Neuron (in vitro differentiated cells): ENCODE measurements around the gene TTC22.

Experiments
- H2AFZ ChIP-seq: one replicate; pipeline ENCODE4 v1.6.1; 2013; ENCODE audit warnings: low read depth, mild to moderate bottlenecking, inconsistent platforms, low read length, moderate library complexity
- H3K27me3 ChIP-seq: one replicate; pipeline ENCODE4 v1.6.1; 2013; ENCODE audit warnings: low read length; ENCODE audit not compliant: insufficient read depth
- H3K36me3 ChIP-seq: one replicate; pipeline ENCODE4 v1.6.1; 2013; ENCODE audit warnings: low read length; ENCODE audit not compliant: insufficient read depth
- H3K4me1 ChIP-seq: one replicate; pipeline ENCODE4 v1.6.1; 2013; ENCODE audit warnings: low read length; ENCODE audit not compliant: insufficient read depth
- H3K4me3 ChIP-seq: 2 replicates; pipeline ENCODE4 v1.5.1; 2013; ENCODE audit warnings: mild to moderate bottlenecking, low read length, moderate library complexity
- H3K9me3 ChIP-seq: one replicate; pipeline ENCODE4 v1.6.1; 2013; ENCODE audit warnings: low read length

The TTC22 gene

DNA sequence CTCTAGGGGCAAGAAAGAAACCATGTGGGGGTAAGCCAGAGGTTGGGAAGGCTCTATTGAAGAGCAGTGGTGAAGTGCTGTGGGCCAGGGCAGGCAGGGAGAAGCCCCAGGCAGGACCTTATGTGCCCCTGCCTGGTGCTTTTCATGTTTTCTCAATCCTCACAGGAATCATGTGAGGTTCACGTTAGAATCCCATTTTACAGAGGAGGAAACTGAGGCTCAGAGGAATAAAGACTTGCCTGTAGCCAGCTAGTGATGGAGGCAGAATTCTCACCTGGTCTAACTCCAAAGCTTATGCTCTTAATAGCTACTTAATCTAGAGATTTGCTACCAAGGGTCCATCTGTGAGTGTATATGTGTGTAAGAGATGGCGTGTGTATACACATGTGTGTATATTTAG lies 4.2 kb downstream of the TTC22 start:
- no peak overlapping the region for H2AFZ ChIP-seq
- no peak overlapping the region for H3K4me3 ChIP-seq
- H3K4me1 ChIP-seq, result peaks cover 8% of the 10 kb centered on the region
- peaks cover 33% of the 10 kb centered on the region for H3K27me3 ChIP-seq
- H3K9me3 ChIP-seq, result no peaks in the 10 kb centered on the region
- H3K36me3 ChIP-seq, result no peaks in the 10 kb centered on the region

GRCh38 chr1:54795841-54796468 lies 5.2 kb downstream of the TTC22 start:
- Histone ChIP-seq H3K36me3 (no peaks in the 10 kb centered on the region), H3K27me3 (peaks cover 24% of the 10 kb centered on the region), H3K4me1 (peaks cover 8% of the 10 kb centered on the region), H3K4me3 (no peak overlapping the region), H3K9me3 (no peaks in the 10 kb centered on the region), H2AFZ (no peak overlapping the region)

GRCh38 chr1:54795356-54795665 lies 5.8 kb downstream of the TTC22 start:
- H3K9me3 ChIP-seq, result no peaks in the 10 kb centered on the region
- peaks cover 17% of the 10 kb centered on the region for H3K27me3 ChIP-seq
- peaks cover 8% of the 10 kb centered on the region for H3K4me1 ChIP-seq
- H3K4me3 ChIP-seq, result no peak overlapping the region
- H2AFZ ChIP-seq, result no peak overlapping the region
- no peaks in the 10 kb centered on the region for H3K36me3 ChIP-seq

DNA sequence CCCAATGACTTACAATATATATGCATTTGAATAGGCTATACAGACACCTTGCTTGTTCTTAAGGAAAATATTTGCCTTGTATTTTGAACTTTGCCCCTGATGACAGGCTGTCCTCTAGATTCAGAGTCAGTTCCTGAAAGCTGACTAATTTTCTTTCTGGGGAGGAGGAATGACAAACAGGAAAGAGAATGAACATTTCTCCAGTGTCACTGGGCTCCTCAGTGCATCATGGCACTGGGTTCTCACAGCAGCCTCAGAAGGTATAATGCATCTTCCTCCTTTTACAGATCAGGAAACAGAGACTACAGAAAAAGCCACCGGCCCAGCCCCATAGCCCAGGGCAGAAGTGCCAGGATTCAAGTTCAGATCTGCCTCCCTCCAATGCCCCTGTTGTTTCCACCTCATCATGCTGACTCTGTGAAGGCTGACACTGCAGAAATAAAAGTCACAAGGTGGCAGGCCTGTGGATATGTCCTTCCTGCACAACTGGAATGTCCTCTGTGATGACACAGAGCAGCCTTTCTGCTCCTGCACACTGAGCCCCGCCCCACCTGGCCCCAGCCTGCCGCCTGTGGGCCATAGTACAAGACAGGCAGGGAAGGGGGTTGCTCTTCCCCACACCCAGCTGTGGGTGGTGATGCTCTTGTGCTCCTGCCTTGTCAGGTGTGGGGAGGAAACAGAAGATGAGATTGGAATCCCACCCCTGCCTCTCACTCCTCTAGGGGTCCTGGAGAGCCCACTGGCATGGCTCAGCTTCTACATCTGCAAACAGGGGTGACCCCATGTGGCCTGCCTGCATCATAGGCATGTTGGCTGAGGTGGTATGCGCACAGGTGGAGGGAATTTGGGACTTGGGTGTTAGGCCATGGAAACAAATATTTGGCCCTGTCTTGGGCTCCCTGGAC lies 6.4 kb downstream of the TTC22 start:
- peaks cover 8% of the 10 kb centered on the region for H3K4me1 ChIP-seq
- no peak overlapping the region for H3K4me3 ChIP-seq
- H3K9me3 ChIP-seq, result no peaks in the 10 kb centered on the region

DNA sequence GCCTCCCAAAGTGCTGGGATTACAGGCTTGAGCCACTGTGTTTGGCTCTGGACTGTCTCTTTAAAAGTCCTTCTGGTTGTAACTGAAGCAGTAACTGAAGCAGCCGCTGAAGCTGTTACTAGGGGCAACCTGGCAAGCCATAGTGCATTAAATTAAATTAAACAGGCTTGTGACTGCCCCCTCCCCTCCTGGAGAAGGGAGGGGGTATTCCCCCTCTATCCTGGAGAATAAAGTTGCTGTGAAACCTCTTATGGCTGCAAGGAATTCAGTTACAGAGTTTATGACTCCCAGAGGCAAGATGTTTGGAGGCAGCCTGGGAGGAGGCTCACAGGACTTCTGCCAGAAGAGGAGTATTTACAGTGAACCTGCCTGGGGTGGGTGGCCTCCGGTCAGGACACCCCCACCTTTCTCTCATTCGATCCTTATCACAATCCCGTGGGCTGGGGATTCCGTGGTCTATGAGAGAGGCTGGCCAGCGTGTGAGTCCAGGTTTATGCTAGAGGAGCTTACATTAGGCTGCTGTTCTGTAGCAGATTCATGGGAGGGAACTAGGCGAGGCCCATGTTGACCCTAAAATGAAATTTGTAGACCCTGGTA lies 8.3 kb downstream of the TTC22 start:
- H2AFZ ChIP-seq, result no peak overlapping the region
- peaks cover 9% of the 10 kb centered on the region for H3K27me3 ChIP-seq
- no peaks in the 10 kb centered on the region for H3K9me3 ChIP-seq

More for the DNA sequence above, 6.4 kb downstream of the TTC22 start:
- H3K27me3 ChIP-seq, result peaks cover 15% of the 10 kb centered on the region
- no peak overlapping the region for H2AFZ ChIP-seq
- no peaks in the 10 kb centered on the region for H3K36me3 ChIP-seq

GRCh38 chr1:54791880-54792522 lies 9.1 kb downstream of the TTC22 start:
- H3K4me3 ChIP-seq, result no peak overlapping the region
- no peak overlapping the region for H2AFZ ChIP-seq
- H3K27me3 ChIP-seq, result peaks cover 9% of the 10 kb centered on the region
- H3K36me3 ChIP-seq, result no peaks in the 10 kb centered on the region
- no peaks in the 10 kb centered on the region for H3K9me3 ChIP-seq
- peaks cover 8% of the 10 kb centered on the region for H3K4me1 ChIP-seq

More for the DNA sequence above, 8.3 kb downstream of the TTC22 start:
- H3K4me1 ChIP-seq, result peaks cover 8% of the 10 kb centered on the region
- H3K4me3 ChIP-seq, result no peak overlapping the region
- no peaks in the 10 kb centered on the region for H3K36me3 ChIP-seq

DNA sequence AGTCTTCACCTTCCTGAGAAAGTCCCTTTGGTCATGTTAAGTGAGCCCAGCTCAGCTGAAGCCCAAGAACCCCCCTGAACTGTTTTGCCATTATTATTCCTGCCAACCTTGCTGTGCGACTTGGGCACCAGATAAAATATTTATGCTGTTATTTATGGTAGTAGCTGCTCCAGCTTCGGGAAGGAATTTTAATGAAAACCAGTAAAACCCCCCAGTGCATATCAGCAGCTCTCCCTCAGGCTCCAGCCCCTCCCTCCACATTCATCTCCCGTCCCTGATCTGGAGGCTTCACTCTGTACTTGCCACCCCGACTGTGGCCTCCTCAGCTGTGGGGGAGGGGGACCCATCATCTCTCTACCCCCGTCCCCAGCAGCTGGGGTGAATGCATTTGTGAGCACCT lies 12.7 kb downstream of the TTC22 start:
- peaks cover 9% of the 10 kb centered on the region for H3K27me3 ChIP-seq

DNA sequence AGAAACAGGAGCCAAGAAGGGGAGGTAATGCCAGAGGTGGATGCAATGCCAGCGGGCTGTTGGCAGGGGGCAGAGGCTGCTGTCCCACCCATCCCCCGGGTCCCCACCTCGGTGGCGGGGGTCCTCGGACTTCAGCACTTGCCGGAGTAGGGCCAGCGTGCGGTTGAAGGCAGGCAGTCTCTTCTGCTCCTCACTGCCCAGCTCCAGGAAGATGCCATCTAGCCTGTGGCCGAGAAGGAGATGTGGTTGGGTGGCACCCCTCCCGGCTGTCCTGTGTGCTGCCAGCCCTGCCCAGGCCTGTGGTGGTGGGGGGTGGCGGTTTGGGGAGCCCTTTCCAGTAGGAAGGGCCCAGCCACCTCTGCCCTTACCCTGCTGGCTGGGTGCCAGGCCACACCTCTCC lies 13.5 kb downstream of the TTC22 start:
- no peaks in the 10 kb centered on the region for H3K9me3 ChIP-seq
- no peak overlapping the region for H3K4me3 ChIP-seq
- H3K36me3 ChIP-seq, result no peaks in the 10 kb centered on the region
- no peak overlapping the region for H2AFZ ChIP-seq
- H3K27me3 ChIP-seq, result peaks cover 14% of the 10 kb centered on the region
- H3K4me1 ChIP-seq, result no peaks in the 10 kb centered on the region

More for the DNA sequence above, 12.7 kb downstream of the TTC22 start:
- H3K4me1 ChIP-seq, result peaks cover 5% of the 10 kb centered on the region
- no peak overlapping the region for H3K4me3 ChIP-seq
- no peaks in the 10 kb centered on the region for H3K9me3 ChIP-seq
- no peak overlapping the region for H2AFZ ChIP-seq
- H3K36me3 ChIP-seq, result no peaks in the 10 kb centered on the region

GRCh38 chr1:54786778-54787177 lies 14.3 kb downstream of the TTC22 start:
- Histone ChIP-seq H3K36me3 (no peaks in the 10 kb centered on the region), H2AFZ (no peak overlapping the region), H3K4me1 (no peaks in the 10 kb centered on the region), H3K9me3 (no peaks in the 10 kb centered on the region), H3K4me3 (no peak overlapping the region), H3K27me3 (peaks cover 22% of the 10 kb centered on the region)

DNA sequence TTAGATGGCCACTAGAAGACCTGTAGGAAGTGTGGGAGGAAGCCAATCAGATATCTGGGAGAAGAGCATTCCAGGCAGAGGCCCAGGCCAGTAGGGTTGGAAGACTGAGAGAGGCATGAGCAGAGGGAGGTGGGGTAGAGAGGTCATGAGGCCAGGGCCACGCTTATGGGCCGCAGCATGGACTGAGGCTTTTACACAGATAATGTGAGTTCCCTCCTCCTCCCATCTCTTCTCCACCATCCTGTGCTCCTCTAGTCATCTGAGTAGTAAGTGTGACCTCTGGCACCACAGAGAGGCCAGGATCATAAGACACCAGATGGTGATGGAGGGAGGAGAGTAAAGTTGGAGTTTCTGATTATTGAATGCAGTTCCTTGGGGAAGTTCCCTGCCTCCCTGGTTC lies 17.1 kb downstream of the TTC22 start:
- no peak overlapping the region for H2AFZ ChIP-seq
- H3K36me3 ChIP-seq, result no peaks in the 10 kb centered on the region
- H3K27me3 ChIP-seq, result peaks cover 32% of the 10 kb centered on the region
- H3K4me3 ChIP-seq, result no peak overlapping the region
- no peaks in the 10 kb centered on the region for H3K9me3 ChIP-seq
- no peaks in the 10 kb centered on the region for H3K4me1 ChIP-seq

GRCh38 chr1:54782588-54782987 lies 18.5 kb downstream of the TTC22 start:
- Histone ChIP-seq H3K36me3 (no peaks in the 10 kb centered on the region), H3K4me1 (no peaks in the 10 kb centered on the region), H2AFZ (no peak overlapping the region), H3K9me3 (no peaks in the 10 kb centered on the region), H3K4me3 (no peak overlapping the region), H3K27me3 (peaks cover 32% of the 10 kb centered on the region)

- H3K4me1 ChIP-seq, result no peaks in the 10 kb centered on the region
- H3K36me3 ChIP-seq, result no peaks in the 10 kb centered on the region
- no peak overlapping the region for H2AFZ ChIP-seq
- H3K9me3 ChIP-seq, result no peaks in the 10 kb centered on the region
- H3K27me3 ChIP-seq, result peaks cover 32% of the 10 kb centered on the region
- no peak overlapping the region for H3K4me3 ChIP-seq
Measured at GRCh38 chr1:54782156-54782555, 19.0 kb downstream of the TTC22 start.
